Measurements from ENCODE around the gene PLCB1. TPM values are rescaled to one million over a fixed set of nuclear protein-coding genes. Genes with fewer than 3 reads are reported as not detected.

Gene PLCB1
- total RNA-seq, 1 donor from 2014 or later: 58.5 TPM

- DNase-seq (ENCODE audit: low spot score) (no peak), ATAC-seq (peak; percentile 55)
- intact Hi-C loops (cut with DNase I): no loop called here
These were observed 357.2 kb downstream of the PLCB1 start for GRCh38 chr20:8489094-8489883.

- DNase-seq (ENCODE audit: low spot score) (no peak), ATAC-seq (peak; percentile 30)
- intact Hi-C loops (cut with DNase I): no loop called here
These were observed 358.2 kb downstream of the PLCB1 start for GRCh38 chr20:8490076-8490830.

- intact Hi-C loops (cut with DNase I): no loop called here
- DNase-seq (ENCODE audit: low spot score) (no peak), ATAC-seq (no peak)
These were observed 360.1 kb downstream of the PLCB1 start for GRCh38 chr20:8492173-8492572.

GRCh38 chr20:8498571-8498970 lies 366.5 kb downstream of the PLCB1 start:
- no peak for DNase-seq (ENCODE audit: low spot score)
- intact Hi-C loops (cut with DNase I): no loop called here
- no peak for ATAC-seq

GRCh38 chr20:8504030-8504429 lies 372.0 kb downstream of the PLCB1 start:
- ATAC-seq: no peak
- intact Hi-C loops (cut with DNase I): no loop called here
- no peak for DNase-seq (ENCODE audit: low spot score)

- no peak for DNase-seq (ENCODE audit: low spot score)
- intact Hi-C loops (cut with DNase I): no loop called here
- no peak for ATAC-seq
These were observed 373.6 kb downstream of the PLCB1 start for GRCh38 chr20:8505476-8506200.

GRCh38 chr20:8507231-8507630 lies 375.2 kb downstream of the PLCB1 start:
- intact Hi-C loops (cut with DNase I): no loop called here

GRCh38 chr20:8509809-8510208 lies 377.7 kb downstream of the PLCB1 start:
- intact Hi-C loops (cut with DNase I): no loop called here
- DNase-seq (ENCODE audit: low spot score): no peak
- ATAC-seq: no peak

More at GRCh38 chr20:8507231-8507630, 375.2 kb downstream of the PLCB1 start:
- DNase-seq (ENCODE audit: low spot score) (no peak), ATAC-seq (no peak)

- DNase-seq (ENCODE audit: low spot score) (no peak), ATAC-seq (no peak)
- intact Hi-C loops (cut with DNase I): no loop called here
These were observed 378.7 kb downstream of the PLCB1 start for GRCh38 chr20:8510808-8511207.

- ATAC-seq (no peak), DNase-seq (ENCODE audit: low spot score) (no peak)
- intact Hi-C loops (cut with DNase I): no loop called here
These were observed 379.9 kb downstream of the PLCB1 start for GRCh38 chr20:8512003-8512402.

- intact Hi-C loops (cut with DNase I): no loop called here
- ATAC-seq: no peak
- DNase-seq (ENCODE audit: low spot score): no peak
These were observed 383.9 kb downstream of the PLCB1 start for GRCh38 chr20:8515810-8516435.

- no peak for DNase-seq (ENCODE audit: low spot score)
- intact Hi-C loops (cut with DNase I): no loop called here
- no peak for ATAC-seq
These were observed 386.8 kb downstream of the PLCB1 start for GRCh38 chr20:8518878-8519277.

GRCh38 chr20:8519887-8520286 lies 387.8 kb downstream of the PLCB1 start:
- no peak for DNase-seq (ENCODE audit: low spot score)
- no peak for ATAC-seq
- intact Hi-C loops (cut with DNase I): no loop called here

GRCh38 chr20:8522168-8522567 lies 390.1 kb downstream of the PLCB1 start:
- DNase-seq (ENCODE audit: low spot score) (no peak), ATAC-seq (no peak)
- intact Hi-C loops (cut with DNase I): no loop called here

GRCh38 chr20:8523684-8524083 lies 391.6 kb downstream of the PLCB1 start:
- no peak for DNase-seq (ENCODE audit: low spot score)
- ATAC-seq: no peak
- intact Hi-C loops (cut with DNase I): no loop called here

- intact Hi-C loops (cut with DNase I): no loop called here
- ATAC-seq (no peak), DNase-seq (ENCODE audit: low spot score) (no peak)
These were observed 392.3 kb downstream of the PLCB1 start for GRCh38 chr20:8524101-8525016.

- intact Hi-C loops (cut with DNase I): no loop called here
- DNase-seq (ENCODE audit: low spot score): no peak
- no peak for ATAC-seq
These were observed 392.9 kb downstream of the PLCB1 start for GRCh38 chr20:8525017-8525343.

- intact Hi-C loops (cut with DNase I): no loop called here
- no peak for DNase-seq (ENCODE audit: low spot score)
- ATAC-seq: no peak
These were observed 394.5 kb downstream of the PLCB1 start for GRCh38 chr20:8526610-8527009.

Data from sciatic nerve (tissue), 2 donors.